Measurements from ENCODE around the gene ZNF526.

Gene ZNF526

GRCh38 chr19:42217520-42218437 lies 2.3 kb upstream of the ZNF526 start, which contains the start of gene DEDD2:
TSS of gene DEDD2 (minus strand) at chr19:42217677. CDS start at chr19:42217007, 670 bp downstream.
- H3K36me3 ChIP-seq, result peaks cover 7 to 24% (median 18%) of the 10 kb centered on the region in 3 donors
- H3K4me1 ChIP-seq, result peaks cover 0 to 56% (median 42%) of the 10 kb centered on the region in 4 donors

GRCh38 chr19:42220751-42221097 lies 612 bp downstream of the ZNF526 start:
- DNase-seq, result no peak
- Histone ChIP-seq H3K4me1 (peaks cover 0 to 48% (median 37%) of the 10 kb centered on the region in 4 donors), H3K9me3 (no peaks in the 10 kb centered on the region), H3K36me3 (peaks cover 15 to 19% (median 16%) of the 10 kb centered on the region in 3 donors), H3K27me3 (no peaks in the 10 kb centered on the region), H3K27ac (peak overlapping the region; percentile 79 to 88), H3K4me3 (peak overlapping the region; percentile 85 to 86)
- no peak for TF ChIP-seq CTCF (IDR thresholded peaks at IDR 0.05)
- intact Hi-C loops (cut with DNase I; ENCODE audit: low total_unique reads), result no loop called here

More at GRCh38 chr19:42217520-42218437, 2.3 kb upstream of the ZNF526 start, which contains the start of gene DEDD2:
- intact Hi-C loops (cut with DNase I; ENCODE audit: low total_unique reads), result no loop called here
- Histone ChIP-seq H3K27me3 (no peaks in the 10 kb centered on the region), H3K9me3 (no peaks in the 10 kb centered on the region), H3K27ac (peak within 1 kb of the TSS; percentile 89 to 93), H3K4me3 (peak within 1 kb of the TSS; percentile 86 to 88)
- DNase-seq, result peak; percentile 97 to 99
- no peak for TF ChIP-seq CTCF (IDR thresholded peaks at IDR 0.05)

- no peak for TF ChIP-seq CTCF (IDR thresholded peaks at IDR 0.05)
- no peaks in the 10 kb centered on the region for H3K9me3 ChIP-seq
- H3K27ac ChIP-seq, result no peak overlapping the region
- no peaks in the 10 kb centered on the region for H3K27me3 ChIP-seq
- peaks cover 35 to 63% (median 57%) of the 10 kb centered on the region in 3 donors for H3K36me3 ChIP-seq
- H3K4me1 ChIP-seq, result peaks cover 0 to 18% (median 12%) of the 10 kb centered on the region in 4 donors
- intact Hi-C loops (cut with DNase I; ENCODE audit: low total_unique reads), result no loop called here
- no peak for DNase-seq
- H3K4me3 ChIP-seq, result no peak overlapping the region
Measured at GRCh38 chr19:42224940-42225717, 5.0 kb downstream of the ZNF526 start.

GRCh38 chr19:42225718-42226292 lies 5.7 kb downstream of the ZNF526 start:
- Histone ChIP-seq H3K4me1 (peaks cover 0 to 14% (median 8%) of the 10 kb centered on the region in 4 donors), H3K9me3 (no peaks in the 10 kb centered on the region), H3K27ac (no peak overlapping the region), H3K27me3 (no peaks in the 10 kb centered on the region), H3K36me3 (peaks cover 42 to 70% (median 63%) of the 10 kb centered on the region in 3 donors), H3K4me3 (no peak overlapping the region)
- TF ChIP-seq CTCF (IDR thresholded peaks at IDR 0.05), result no peak
- DNase-seq, result no peak
- intact Hi-C loops (cut with DNase I; ENCODE audit: low total_unique reads), result no loop called here

- Histone ChIP-seq H3K27me3 (no peaks in the 10 kb centered on the region), H3K9me3 (no peaks in the 10 kb centered on the region), H3K36me3 (peaks cover 51 to 80% (median 74%) of the 10 kb centered on the region in 3 donors), H3K4me1 (peaks cover 0 to 3% (median 1%) of the 10 kb centered on the region in 4 donors), H3K4me3 (no peak overlapping the region), H3K27ac (no peak overlapping the region)
- TF ChIP-seq CTCF (IDR thresholded peaks at IDR 0.05), result no peak
- no peak for DNase-seq
- intact Hi-C loops (cut with DNase I; ENCODE audit: low total_unique reads), result no loop called here
Measured at GRCh38 chr19:42226886-42227285, 6.8 kb downstream of the ZNF526 start.

Data from tibial artery (tissue), 4 donors.